Thymus (tissue), 11 donors: Measurements from ENCODE around the gene MLLT10. TPM values are rescaled to one million over a fixed set of nuclear protein-coding genes. Genes with fewer than 3 reads are reported as not detected.

Experiments used
- DNase-seq, 9 donors: peaks; one replicate each; pipeline ENCODE4 v3.0.0-alpha.2; 2013; ENCODE audit warnings: low spot score in 9 of 9, low read depth in 6 of 9, missing footprints in 1 of 9
- H3K27ac ChIP-seq, 2 donors: one replicate each; pipeline ENCODE4 v1.5.1; 2013; ENCODE audit warnings: control low read depth in 1 of 2, low read depth in 1 of 2, low read length in 1 of 2, mild to moderate bottlenecking in 1 of 2, moderate library complexity in 1 of 2
- H3K27me3 ChIP-seq, 2 donors: one replicate each; pipeline ENCODE4 v1.5.1; 2013; ENCODE audit warnings: low read length in 1 of 2; ENCODE audit not compliant: control insufficient read depth in 2 of 2, insufficient read depth in 1 of 2
- H3K36me3 ChIP-seq, 2 donors: one replicate each; pipeline ENCODE4 v1.5.1; 2013; ENCODE audit warnings: low read length in 1 of 2, mild to moderate bottlenecking in 1 of 2, moderate library complexity in 1 of 2; ENCODE audit not compliant: control insufficient read depth in 2 of 2, insufficient read depth in 2 of 2
- H3K4me1 ChIP-seq, 2 donors: one replicate each; pipeline ENCODE4 v1.5.1; 2013; ENCODE audit warnings: low read length in 2 of 2; ENCODE audit not compliant: control insufficient read depth in 2 of 2, insufficient read depth in 2 of 2
- H3K4me3 ChIP-seq, 2 donors: one replicate each; pipeline ENCODE4 v1.5.1; 2013; ENCODE audit warnings: low read length in 2 of 2, control low read depth in 1 of 2, mild to moderate bottlenecking in 1 of 2
- H3K9me3 ChIP-seq, 2 donors: one replicate each; pipeline ENCODE4 v1.5.1; 2013; ENCODE audit warnings: low read length in 1 of 2, mild to moderate bottlenecking in 1 of 2; ENCODE audit not compliant: control insufficient read depth in 2 of 2, insufficient read depth in 1 of 2
- WGBS: extraction: QIAGEN DNeasy Blood & Tissue Kit; methylation state at CpG from one replicate; pipeline ENCODE4 v1.1.7; 2013; 5-methylcytosine and 5-hydroxymethylcytosine counted together
- polyA plus RNA-seq: library from polyadenylated mRNA; stranded (reverse); fragments of 200-250 nt; gene quantifications from one replicate; pipeline ENCODE4 v1.2.3, GENCODE V29; 2013
- total RNA-seq: library from RNA; stranded (reverse); fragments of 120-200 nt; gene quantifications from one replicate; pipeline ENCODE4 v1.2.4, GENCODE V29; 2013
- donor health status: healthy.

Gene MLLT10
- total and polyA plus RNA-seq, 2 donors, result 23.0 to 27.9 TPM

DNA sequence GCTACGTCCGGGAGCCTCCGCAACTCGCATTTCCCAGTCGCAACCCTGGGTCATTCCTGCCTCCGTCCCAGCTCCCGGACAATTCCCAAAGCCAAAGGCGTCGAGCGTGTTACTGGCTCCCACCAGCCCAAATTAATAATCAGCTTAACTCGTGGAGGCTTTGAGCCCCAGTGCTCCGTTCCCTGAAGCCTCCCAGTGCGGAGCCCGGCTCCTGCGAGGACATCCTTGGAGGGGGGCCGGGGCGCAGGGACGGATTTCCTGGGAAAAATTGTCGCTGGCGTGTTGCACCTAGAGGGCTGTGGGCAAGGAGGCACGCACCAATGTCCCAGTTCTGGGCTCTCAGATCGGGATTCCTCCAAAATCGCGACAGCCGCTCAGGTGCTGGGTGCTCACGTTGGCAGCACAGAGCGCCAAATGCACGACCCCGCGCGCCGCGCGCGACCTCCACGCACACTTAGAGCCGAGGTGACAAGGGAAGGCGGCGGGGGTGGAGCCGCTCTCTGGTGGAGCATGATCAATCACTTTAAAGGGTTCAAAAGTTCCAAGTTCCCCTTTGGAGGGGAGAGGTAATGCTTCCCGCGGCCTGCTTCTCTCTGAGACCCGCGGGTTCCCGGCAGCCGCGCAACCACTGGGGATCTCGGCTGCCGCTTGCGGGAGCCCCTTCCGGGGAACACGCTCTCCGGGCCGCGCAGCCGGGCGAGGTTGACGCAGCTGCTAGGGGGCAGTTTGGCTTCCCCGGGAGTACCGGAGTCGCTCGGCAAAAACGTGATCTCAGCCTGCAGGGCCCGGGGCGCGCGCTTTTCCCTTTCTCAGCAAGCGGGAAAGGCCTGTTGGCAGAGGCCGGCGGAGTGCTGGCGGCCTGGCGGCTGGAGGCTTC, 34.1 kb upstream of the MLLT10 start:
- H3K36me3 ChIP-seq, result no peaks in the 10 kb centered on the region
- peaks cover 7 to 32% of the 10 kb centered on the region in 2 donors for H3K4me1 ChIP-seq
- H3K27me3 ChIP-seq, result peaks cover 52 to 59% of the 10 kb centered on the region in 2 donors
- peak overlapping the region; percentile 35 to 40 for H3K4me3 ChIP-seq
- 26% methylated on average over 72 of the region's 72 CpGs for WGBS
- H3K9me3 ChIP-seq, result peaks cover 0 to 8% of the 10 kb centered on the region in 2 donors
- H3K27ac ChIP-seq, result no peak overlapping the region
- DNase-seq, result peak in 2 of 9 donors; percentile 42 to 65

DNA sequence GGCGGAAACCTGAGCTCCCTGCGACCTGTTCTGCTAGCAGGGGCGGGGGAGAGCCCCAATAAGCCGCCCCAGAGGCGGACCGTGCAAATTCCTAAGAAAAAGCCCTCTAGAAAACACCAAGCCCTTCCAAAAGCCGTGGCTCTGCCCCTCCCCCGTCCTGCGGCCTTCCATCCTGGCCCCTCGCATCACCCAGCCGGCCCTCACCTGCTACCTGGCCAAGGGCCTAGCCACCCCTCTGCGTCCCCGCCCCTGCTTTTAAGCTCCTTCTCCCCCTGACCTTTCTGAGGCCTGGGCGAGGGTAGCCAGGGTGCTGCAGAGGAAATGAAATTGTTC, 33.5 kb upstream of the MLLT10 start:
- DNase-seq, result no peak
- H3K27me3 ChIP-seq, result peaks cover 46 to 54% of the 10 kb centered on the region in 2 donors
- H3K4me1 ChIP-seq, result peaks cover 2 to 26% of the 10 kb centered on the region in 2 donors
- H3K4me3 ChIP-seq, result peak overlapping the region; percentile 35 to 40
- peaks cover 0 to 8% of the 10 kb centered on the region in 2 donors for H3K9me3 ChIP-seq
- WGBS, result 49% methylated on average over 14 of the region's 14 CpGs
- H3K27ac ChIP-seq, result no peak overlapping the region
- H3K36me3 ChIP-seq, result no peaks in the 10 kb centered on the region

DNA sequence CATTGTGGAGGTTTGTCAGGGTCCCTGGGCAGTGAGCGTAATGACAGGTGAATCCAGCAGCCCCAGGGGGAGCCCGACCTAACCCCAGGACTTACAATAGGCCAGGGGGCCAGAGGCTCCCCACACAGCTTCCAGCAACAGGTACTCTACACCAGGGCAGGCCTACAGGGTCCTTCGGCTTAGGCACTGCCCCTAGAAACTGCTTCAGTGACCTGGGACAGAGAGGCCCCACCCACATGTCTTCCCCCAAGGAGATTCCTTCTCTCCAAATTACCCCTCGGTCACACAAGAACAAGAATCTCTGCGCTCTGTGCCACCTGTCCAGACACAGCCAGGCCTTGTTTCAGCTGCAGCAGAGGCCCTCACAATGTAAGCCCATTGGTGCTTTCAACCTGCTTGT, 32.9 kb upstream of the MLLT10 start:
- peaks cover 2 to 26% of the 10 kb centered on the region in 2 donors for H3K4me1 ChIP-seq
- 92% methylated on average over 5 of the region's 5 CpGs for WGBS
- H3K27ac ChIP-seq, result no peak overlapping the region
- H3K36me3 ChIP-seq, result no peaks in the 10 kb centered on the region
- H3K27me3 ChIP-seq, result peaks cover 46 to 56% of the 10 kb centered on the region in 2 donors
- DNase-seq, result no peak
- no peak overlapping the region for H3K4me3 ChIP-seq
- peaks cover 0 to 8% of the 10 kb centered on the region in 2 donors for H3K9me3 ChIP-seq

DNA sequence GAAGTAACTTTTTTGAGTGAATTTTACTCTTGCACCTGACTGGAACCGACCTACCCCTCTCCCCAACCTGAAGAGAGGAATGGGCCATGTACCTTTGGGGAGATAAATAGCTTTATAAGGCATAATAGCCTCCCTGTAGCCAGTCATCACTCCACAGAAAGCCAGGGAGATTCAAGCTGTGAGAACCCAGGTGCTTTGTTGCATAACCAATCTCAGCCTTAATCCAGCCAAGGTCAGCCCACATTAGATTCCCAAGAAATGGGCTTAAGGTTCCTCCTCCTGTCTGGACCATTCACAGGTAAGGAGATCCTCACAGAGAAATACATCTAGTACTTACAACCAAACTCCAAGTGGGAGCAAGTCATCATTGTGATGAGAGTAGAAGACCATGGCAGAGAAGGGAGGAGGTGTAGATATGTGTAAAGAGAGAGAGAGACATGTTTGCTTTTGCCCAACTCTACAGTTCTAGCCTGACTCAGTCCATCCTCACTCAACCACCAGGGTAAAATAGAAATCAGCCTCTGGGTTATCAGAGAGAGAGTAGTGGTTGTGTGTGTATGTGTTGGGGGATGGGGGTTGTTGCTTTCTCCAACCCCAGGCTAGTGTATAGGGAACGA, 32.2 kb upstream of the MLLT10 start:
- Histone ChIP-seq H3K9me3 (peaks cover 0 to 8% of the 10 kb centered on the region in 2 donors), H3K36me3 (no peaks in the 10 kb centered on the region), H3K4me1 (peaks cover under 1 to 31% of the 10 kb centered on the region in 2 donors), H3K4me3 (no peak overlapping the region), H3K27ac (no peak overlapping the region), H3K27me3 (peaks cover 43 to 58% of the 10 kb centered on the region in 2 donors)
- 96% methylated on average over 2 of the region's 2 CpGs for WGBS
- no peak for DNase-seq

DNA sequence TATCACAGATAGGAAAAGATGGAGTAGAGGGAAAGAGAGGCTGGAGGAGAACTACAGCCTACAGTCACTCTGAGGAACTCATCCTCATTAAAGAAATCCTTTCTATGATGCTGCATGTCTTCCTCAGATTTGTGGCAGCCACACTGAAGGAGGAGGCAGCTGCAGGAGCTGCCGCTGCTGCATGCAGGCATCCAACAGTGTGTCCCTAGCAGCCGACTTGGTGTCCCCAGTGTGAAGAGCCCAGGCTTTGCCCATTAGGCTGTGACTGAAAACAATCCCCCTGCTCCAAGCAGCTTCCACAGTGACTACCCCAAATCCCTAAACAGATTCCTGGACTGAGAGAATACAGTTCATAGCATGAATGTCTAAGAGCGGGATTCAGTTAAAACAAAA, 31.7 kb upstream of the MLLT10 start:
- WGBS, result 96% methylated on average over 3 of the region's 3 CpGs
- H3K4me1 ChIP-seq, result peaks cover 0 to 31% of the 10 kb centered on the region in 2 donors

DNA sequence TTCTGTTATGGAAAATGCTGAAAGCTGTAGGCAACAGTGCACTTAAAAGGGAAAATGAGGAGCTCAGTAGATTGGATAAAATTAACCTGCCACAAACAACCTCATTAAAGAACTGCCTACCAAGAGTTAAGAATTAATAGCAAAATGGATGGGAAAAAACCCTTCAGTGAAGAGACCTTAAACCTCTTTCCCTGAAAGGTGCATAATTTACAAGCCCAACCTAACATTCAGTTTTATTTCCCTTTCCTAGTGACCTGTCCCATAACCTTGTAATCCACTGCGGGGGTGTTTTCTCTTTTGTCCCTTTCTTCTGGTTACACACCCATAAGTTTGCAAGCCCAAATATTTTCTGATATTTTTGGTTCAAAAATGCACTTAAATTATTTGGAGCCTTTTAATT, 30.5 kb upstream of the MLLT10 start:
- Histone ChIP-seq H3K27me3 (peaks cover 27 to 58% of the 10 kb centered on the region in 2 donors), H3K4me3 (no peak overlapping the region), H3K9me3 (peaks cover 0 to 8% of the 10 kb centered on the region in 2 donors), H3K4me1 (peaks cover 0 to 40% of the 10 kb centered on the region in 2 donors), H3K36me3 (no peaks in the 10 kb centered on the region), H3K27ac (no peak overlapping the region)
- WGBS, result 99% methylated on average over 1 of the region's 1 CpG
- no peak for DNase-seq

More for the DNA sequence above, 31.7 kb upstream of the MLLT10 start:
- peaks cover 38 to 58% of the 10 kb centered on the region in 2 donors for H3K27me3 ChIP-seq
- DNase-seq, result no peak
- no peak overlapping the region for H3K4me3 ChIP-seq
- peaks cover 0 to 8% of the 10 kb centered on the region in 2 donors for H3K9me3 ChIP-seq
- no peak overlapping the region for H3K27ac ChIP-seq
- no peaks in the 10 kb centered on the region for H3K36me3 ChIP-seq

DNA sequence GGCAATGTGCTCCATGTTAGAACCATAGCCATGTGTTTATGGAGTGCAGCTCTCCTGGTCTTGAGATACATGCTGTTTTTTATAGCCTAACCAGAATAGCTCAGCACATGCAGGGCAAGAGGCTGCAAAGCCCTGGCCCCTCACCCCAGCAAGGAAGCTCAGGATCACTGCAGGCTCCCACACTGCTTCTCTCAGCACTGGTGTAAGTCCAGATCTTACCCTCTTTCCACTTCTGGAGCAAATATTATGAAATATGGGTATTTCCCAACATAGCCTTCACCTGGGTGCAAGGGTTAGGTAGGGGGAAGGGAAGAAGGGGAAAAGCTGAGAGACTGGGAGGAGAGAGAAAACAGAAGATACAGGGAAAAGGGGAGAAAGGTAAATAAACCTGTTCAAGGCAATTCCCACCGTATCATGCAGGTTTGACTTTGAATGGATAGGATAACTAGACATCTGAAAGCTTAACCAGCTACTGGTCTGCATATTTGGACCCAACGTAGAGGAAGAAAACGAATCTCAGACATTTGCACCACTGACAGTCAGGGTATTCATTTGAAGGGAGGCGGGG, 28.2 kb upstream of the MLLT10 start:
- Histone ChIP-seq H3K9me3 (no peaks in the 10 kb centered on the region), H3K36me3 (no peaks in the 10 kb centered on the region), H3K27me3 (peaks cover 12 to 57% of the 10 kb centered on the region in 2 donors), H3K27ac (no peak overlapping the region), H3K4me1 (peaks cover 0 to 46% of the 10 kb centered on the region in 2 donors), H3K4me3 (no peak overlapping the region)
- no peak for DNase-seq
- WGBS, result 94% methylated on average over 4 of the region's 4 CpGs

DNA sequence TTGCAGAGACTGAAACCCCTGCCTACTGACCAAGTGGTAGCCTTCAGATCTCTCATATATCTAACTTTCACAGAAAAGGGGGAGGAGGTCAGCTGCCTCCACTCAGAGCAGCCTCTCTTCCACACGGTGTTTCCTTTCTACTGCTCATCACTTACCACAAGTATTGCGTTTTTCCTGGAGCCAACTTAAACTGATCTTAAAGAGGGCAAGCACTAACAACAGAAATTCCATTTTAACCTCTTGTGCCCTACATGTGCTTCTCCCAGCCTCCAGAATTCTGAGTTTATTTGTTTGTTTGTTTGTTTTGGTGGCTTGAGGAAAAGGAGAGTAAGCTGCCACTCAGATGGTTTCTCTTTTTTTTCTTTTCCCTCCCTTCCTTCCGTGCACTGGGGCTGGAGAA, 27.7 kb upstream of the MLLT10 start:
- no peak overlapping the region for H3K4me3 ChIP-seq

DNA sequence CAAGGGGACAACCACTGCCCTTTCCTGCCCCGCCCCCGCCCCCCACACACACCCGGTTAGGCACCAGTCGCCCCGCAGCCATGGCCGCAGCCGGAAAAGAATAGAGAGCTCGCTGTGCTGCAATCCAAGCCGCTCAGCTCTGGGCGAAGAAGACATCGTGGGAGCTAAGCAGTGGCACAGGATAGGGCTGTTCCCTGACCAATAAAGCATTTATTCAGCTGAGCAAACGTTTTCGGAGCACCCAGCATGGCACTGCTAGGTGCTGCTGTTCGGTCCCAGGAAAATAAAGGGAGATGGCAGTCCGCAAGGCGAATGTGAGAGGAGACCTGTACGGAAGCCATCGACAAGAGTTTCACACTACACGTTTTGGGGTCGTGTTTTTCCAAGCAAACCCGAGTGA, 26.9 kb upstream of the MLLT10 start:
- Histone ChIP-seq H3K9me3 (no peaks in the 10 kb centered on the region), H3K27me3 (peaks cover 9 to 49% of the 10 kb centered on the region in 2 donors), H3K4me3 (no peak overlapping the region), H3K27ac (no peak overlapping the region), H3K4me1 (peaks cover 0 to 42% of the 10 kb centered on the region in 2 donors), H3K36me3 (no peaks in the 10 kb centered on the region)
- DNase-seq, result peak in 1 of 9 donors; percentile 18
- 96% methylated on average over 21 of the region's 21 CpGs for WGBS

More for the DNA sequence above, 27.7 kb upstream of the MLLT10 start:
- no peaks in the 10 kb centered on the region for H3K9me3 ChIP-seq
- H3K36me3 ChIP-seq, result no peaks in the 10 kb centered on the region
- DNase-seq, result no peak
- H3K27ac ChIP-seq, result no peak overlapping the region
- H3K27me3 ChIP-seq, result peaks cover 9 to 52% of the 10 kb centered on the region in 2 donors
- peaks cover 0 to 42% of the 10 kb centered on the region in 2 donors for H3K4me1 ChIP-seq
- WGBS, result 39% methylated on average over 3 of the region's 3 CpGs
